B cell (primary cell): Measurements from ENCODE around the gene RBM38. TPM values are rescaled to one million over a fixed set of nuclear protein-coding genes. Genes with fewer than 3 reads are reported as not detected.
"Not testable (repeated sequence)": the region's sequence is repeated elsewhere in the genome, so short reads cannot be mapped to it uniquely, and the experiment has no call there.

Experiments used
- ATAC-seq: fragments of 200-7000 bp; cut with Tn5 transposase; one replicate; pipeline ENCODE4 v1.10.0; 2021; ENCODE audit warnings: low read depth, mild to moderate bottlenecking, moderate number of reproducible peaks, moderate library complexity
- CTCF ChIA-PET: fragments of 350-600 bp; sonication (Branson Sonifier 250); formaldehyde crosslinking; loops from one replicate; lab custom pipeline; 2021; ENCODE audit warnings: antibody characterized with exemption, inconsistent platforms; lab: Charles Lee
- POLR2A ChIA-PET: fragments of 350-600 bp; sonication (Branson Sonifier 250); formaldehyde crosslinking; loops from one replicate; lab custom pipeline; 2021; ENCODE audit warnings: antibody characterized with exemption; lab: Charles Lee
- DNase-seq: peaks from one replicate; pipeline ENCODE4 v3.0.0; 2013
- H2AFZ ChIP-seq: 2 replicates; pipeline ENCODE4 v1.6.1; 2012; ENCODE audit warnings: mild to moderate bottlenecking, low read depth, low read length; ENCODE audit not compliant: insufficient read depth, poor library complexity, severe bottlenecking
- H3K27ac ChIP-seq, 2 donors: 1 replicate in 1 of 2; 2 replicates in 1 of 2; pipeline ENCODE4 v1.5.1; 2012 to 2013; ENCODE audit warnings: low read length in 2 of 2, mild to moderate bottlenecking in 2 of 2, moderate library complexity in 1 of 2
- H3K27me3 ChIP-seq, 4 experiments: fragments of 200-600 bp in 1 of 4; sonication (generic) in 1 of 4; replicated peaks in 1 of 4; 1 replicate in 2 of 4; 2 replicates in 2 of 4; pipeline versions ENCODE4 v1.6.1 to v1.7.0; 2013 to 2016; ENCODE audit warnings: low read length in 3 of 4, mild to moderate bottlenecking in 2 of 4, mixed read lengths in 1 of 4, moderate library complexity in 1 of 4; ENCODE audit not compliant: insufficient read depth in 4 of 4, control insufficient read depth in 3 of 4; ENCODE audit errors: control extremely low read depth in 1 of 4
- H3K36me3 ChIP-seq, 2 experiments: replicated peaks in 1 of 2; 1 replicate in 1 of 2; 2 replicates in 1 of 2; pipeline versions ENCODE4 v1.6.1 to v1.7.1; 2013; ENCODE audit warnings: low read length in 1 of 2; ENCODE audit not compliant: insufficient read depth in 2 of 2, control insufficient read depth in 1 of 2; ENCODE audit errors: control extremely low read depth in 1 of 2, extremely low read depth in 1 of 2
- H3K4me1 ChIP-seq, 2 donors: fragments of 200-600 bp in 1 of 2; sonication (generic) in 1 of 2; 1 replicate in 1 of 2; 2 replicates in 1 of 2; pipeline versions ENCODE4 v1.5.1 to v1.6.1; 2013 to 2017; ENCODE audit warnings: low read length in 2 of 2; ENCODE audit not compliant: control insufficient read depth in 2 of 2, insufficient read depth in 2 of 2
- H3K4me2 ChIP-seq: replicated peaks from 2 replicates; pipeline ENCODE3; 2012; ENCODE audit warnings: mild to moderate bottlenecking, low read depth, low read length; ENCODE audit not compliant: poor library complexity, severe bottlenecking
- H3K4me3 ChIP-seq, 5 experiments: fragments of 200-600 bp in 1 of 5; sonication (generic) in 1 of 5; 1 replicate in 3 of 5; 2 replicates in 2 of 5; pipeline versions ENCODE4 v1.5.1 to v1.7.0; 2011 to 2016; ENCODE audit warnings: low read length in 4 of 5, mild to moderate bottlenecking in 4 of 5, low read depth in 2 of 5, control low read depth in 1 of 5, moderate library complexity in 1 of 5; ENCODE audit not compliant: insufficient read depth in 1 of 5; ENCODE audit errors: control extremely low read depth in 1 of 5, extremely low read depth in 1 of 5
- H3K79me2 ChIP-seq: fragments of 200-600 bp; sonication (generic); one replicate; pipeline ENCODE4 v1.6.0; 2016; ENCODE audit warnings: low read length; ENCODE audit not compliant: control insufficient read depth, insufficient read depth
- H3K9ac ChIP-seq: fragments of 200-600 bp; sonication (generic); 2 replicates; pipeline ENCODE4 v1.6.1; 2017; ENCODE audit warnings: mild to moderate bottlenecking, low read length, moderate library complexity
- H3K9me3 ChIP-seq, 3 donors: one replicate each; pipeline versions ENCODE4 v1.6.1 to v1.7.1; 2013; ENCODE audit warnings: low read length in 2 of 3; ENCODE audit not compliant: control insufficient read depth in 2 of 3, insufficient read depth in 1 of 3; ENCODE audit errors: control extremely low read depth in 1 of 3
- H4K20me1 ChIP-seq: 2 replicates; pipeline ENCODE4 v1.6.0; 2012; ENCODE audit warnings: mild to moderate bottlenecking, low read length; ENCODE audit not compliant: insufficient read depth, control insufficient read depth, poor library complexity, severe bottlenecking
- H3K27ac Mint-ChIP-seq: one replicate; pipeline ENCODE4 v1.8.0; 2021; ENCODE audit warnings: mixed read lengths
- H3K27me3 Mint-ChIP-seq: one replicate; pipeline ENCODE4 v1.8.0; 2021; ENCODE audit warnings: mixed read lengths
- H3K4me1 Mint-ChIP-seq: one replicate; pipeline ENCODE4 v1.8.0; 2021; ENCODE audit warnings: mixed read lengths
- H3K4me3 Mint-ChIP-seq: one replicate; pipeline ENCODE4 v1.8.0; 2021; ENCODE audit warnings: mixed read lengths
- H3K9me3 Mint-ChIP-seq: one replicate; pipeline ENCODE4 v1.8.0; 2022; ENCODE audit warnings: mixed read lengths; ENCODE audit not compliant: insufficient read depth
- EZH2 ChIP-seq: IDR thresholded peaks from 2 replicates; pipeline ENCODE4 v1.6.1; 2012; ENCODE audit warnings: borderline replicate concordance, low read depth, mild to moderate bottlenecking, moderate library complexity, low read length; ENCODE audit not compliant: insufficient read depth, poor library complexity, severe bottlenecking
- WGBS: methylation state at CpG from one replicate; pipeline ENCODE4 v1.1.5; 2013; ENCODE audit warnings: missing lambda C conversion rate; ENCODE audit not compliant: insufficient coverage; 5-methylcytosine and 5-hydroxymethylcytosine counted together
- intact Hi-C: fragments of 100-400 bp; cut with micrococcal nuclease; formaldehyde crosslinking; loops from one replicate; pipeline ENCODE4 v1.10.0; 2022
- polyA plus RNA-seq: library from polyadenylated mRNA; depleted of rRNA; stranded (reverse); fragments of >200 nt; gene quantifications from 2 replicates; pipeline ENCODE4 v1.2.3, GENCODE V29; 2012
- total RNA-seq, 2 donors: library from RNA; stranded (reverse); fragments of 120-200 nt in 1 of 2; gene quantifications; 1 replicate in 1 of 2; 2 replicates in 1 of 2; pipeline versions ENCODE4 v1.2.3 to v1.2.4, GENCODE V29; 2013 to 2022
- TF ChIP-seq, protein P1 (sequence below): fragments of 200-600 bp; IDR thresholded peaks from one replicate; pipeline ENCODE4 v1.8.0; 2022; ENCODE audit warnings: antibody characterized with exemption, mild to moderate bottlenecking

Gene RBM38
- total and polyA plus RNA-seq, 2 donors (not counting 1 experiment from before 2014, with no cell fraction given), result 198 to 225 TPM

DNA sequence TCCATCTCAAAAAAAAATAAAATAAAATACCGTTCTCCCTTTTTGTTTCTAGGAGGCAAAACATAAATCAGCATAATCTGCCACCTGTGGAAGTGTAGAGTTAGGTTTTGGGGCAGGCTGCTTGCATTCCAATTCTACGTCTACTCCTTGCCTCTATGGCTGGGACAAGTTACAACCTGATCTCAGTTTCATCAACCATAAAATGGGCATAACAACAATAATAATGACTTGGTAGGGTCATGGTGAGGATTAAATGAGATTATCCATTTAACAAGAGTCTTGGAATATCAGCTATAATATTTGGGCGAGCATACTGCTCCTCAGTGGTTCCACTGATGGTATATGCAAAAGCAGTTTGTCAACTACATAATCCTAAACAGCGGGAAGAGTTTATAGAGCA lies 43.8 kb upstream of the RBM38 start:
- no peak for TF ChIP-seq EZH2
- TF ChIP-seq, protein P1, sequence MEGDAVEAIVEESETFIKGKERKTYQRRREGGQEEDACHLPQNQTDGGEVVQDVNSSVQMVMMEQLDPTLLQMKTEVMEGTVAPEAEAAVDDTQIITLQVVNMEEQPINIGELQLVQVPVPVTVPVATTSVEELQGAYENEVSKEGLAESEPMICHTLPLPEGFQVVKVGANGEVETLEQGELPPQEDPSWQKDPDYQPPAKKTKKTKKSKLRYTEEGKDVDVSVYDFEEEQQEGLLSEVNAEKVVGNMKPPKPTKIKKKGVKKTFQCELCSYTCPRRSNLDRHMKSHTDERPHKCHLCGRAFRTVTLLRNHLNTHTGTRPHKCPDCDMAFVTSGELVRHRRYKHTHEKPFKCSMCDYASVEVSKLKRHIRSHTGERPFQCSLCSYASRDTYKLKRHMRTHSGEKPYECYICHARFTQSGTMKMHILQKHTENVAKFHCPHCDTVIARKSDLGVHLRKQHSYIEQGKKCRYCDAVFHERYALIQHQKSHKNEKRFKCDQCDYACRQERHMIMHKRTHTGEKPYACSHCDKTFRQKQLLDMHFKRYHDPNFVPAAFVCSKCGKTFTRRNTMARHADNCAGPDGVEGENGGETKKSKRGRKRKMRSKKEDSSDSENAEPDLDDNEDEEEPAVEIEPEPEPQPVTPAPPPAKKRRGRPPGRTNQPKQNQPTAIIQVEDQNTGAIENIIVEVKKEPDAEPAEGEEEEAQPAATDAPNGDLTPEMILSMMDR, result no peak
- H3K4me1 Mint-ChIP-seq, result peaks cover 12% of the 10 kb centered on the region

DNA sequence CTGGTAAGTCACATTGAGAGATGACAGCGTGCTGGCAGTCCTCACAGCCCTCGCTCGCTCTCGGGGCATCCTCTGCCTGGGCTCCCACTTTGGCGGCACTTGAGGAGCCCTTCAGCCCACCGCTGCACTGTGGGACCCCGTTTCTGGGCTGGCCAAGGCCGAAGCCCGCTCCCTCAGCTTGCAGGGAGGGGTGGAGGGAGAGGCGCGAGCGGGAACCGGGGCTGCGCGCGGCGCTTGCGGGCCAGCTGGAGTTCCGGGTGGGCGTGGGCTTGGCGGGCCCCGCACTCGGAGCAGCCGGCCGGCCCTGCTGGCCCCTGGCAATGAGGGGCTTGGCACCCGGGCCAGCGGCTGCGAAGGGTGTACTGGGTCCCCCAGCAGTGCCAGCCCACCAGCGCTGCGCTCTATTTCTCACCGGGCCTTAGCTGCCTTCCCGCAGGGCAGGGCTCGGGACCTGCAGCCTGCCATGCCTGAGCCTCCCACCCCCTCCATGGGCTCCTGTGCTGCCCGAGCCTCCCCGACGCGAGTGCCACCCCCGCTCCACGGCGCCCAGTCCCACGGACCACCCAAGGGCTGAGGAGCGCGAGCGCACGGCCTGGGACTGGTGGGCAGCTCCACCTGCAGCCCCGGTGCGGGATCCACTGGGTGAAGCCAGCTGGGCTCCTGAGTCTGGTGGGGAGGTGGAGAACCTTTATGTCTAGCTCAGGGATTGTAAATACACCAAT lies 42.8 kb upstream of the RBM38 start:
- H3K27me3 ChIP-seq, H3K4me2 ChIP-seq, DNase-seq, H3K4me3 Mint-ChIP-seq, H3K4me3 ChIP-seq, H3K27me3 Mint-ChIP-seq, H3K9me3 Mint-ChIP-seq, H3K9me3 ChIP-seq, H3K36me3 ChIP-seq, ATAC-seq, intact Hi-C loops, H2AFZ ChIP-seq, H3K27ac ChIP-seq, H3K27ac Mint-ChIP-seq, H3K9ac ChIP-seq: not testable (repeated sequence)
- Histone ChIP-seq H3K79me2 (peaks cover 23% of the 10 kb centered on the region), H3K4me1 (peaks cover 9 to 18% of the 10 kb centered on the region in 2 donors), H4K20me1 (peaks cover 19% of the 10 kb centered on the region)
- CTCF ChIA-PET, result interaction anchor here (1.0 to 2.1 kb wide), 4 partner anchors 11 to 154 kb away, joined by 3 to 6 read pairs (median 3); no protein-coding TSS in a partner anchor
- WGBS, result 81% methylated on average over 30 of the region's 47 CpGs
- POLR2A ChIA-PET, result interaction anchor here (1.6 kb wide), 1 partner anchor 41 kb away, joined by 3 read pairs; no protein-coding TSS in a partner anchor
- peaks cover 19% of the 10 kb centered on the region for H3K4me1 Mint-ChIP-seq

More for the DNA sequence above, 43.8 kb upstream of the RBM38 start:
- Histone ChIP-seq H3K79me2 (peaks cover 14% of the 10 kb centered on the region), H3K9ac (no peak overlapping the region), H3K36me3 (no peaks in the 10 kb centered on the region), H3K4me3 (no peak overlapping the region), H2AFZ (no peak overlapping the region), H3K27me3 (peaks cover 0 to 6% (median 0%) of the 10 kb centered on the region in 4 experiments), H3K27ac (no peak overlapping the region), H4K20me1 (peaks cover 9% of the 10 kb centered on the region), H3K4me2 (no peak overlapping the region), H3K9me3 (no peaks in the 10 kb centered on the region), H3K4me1 (peaks cover 8 to 14% of the 10 kb centered on the region in 2 donors)
- ATAC-seq, result no peak
- WGBS, result no CpG with 5 or more reads among the region's 4 CpGs
- intact Hi-C loops, result no loop called here
- ChIA-PET CTCF (interaction anchor here (0.6 to 2.6 kb wide), 9 partner anchors 9 to 797 kb away, joined by 3 to 17 read pairs (median 4); no protein-coding TSS in a partner anchor), POLR2A (no interaction called here)
- Mint-ChIP-seq H3K9me3 (no peaks in the 10 kb centered on the region), H3K27ac (no peak overlapping the region), H3K4me3 (no peak overlapping the region), H3K27me3 (peaks cover 12% of the 10 kb centered on the region)
- DNase-seq, result no peak

DNA sequence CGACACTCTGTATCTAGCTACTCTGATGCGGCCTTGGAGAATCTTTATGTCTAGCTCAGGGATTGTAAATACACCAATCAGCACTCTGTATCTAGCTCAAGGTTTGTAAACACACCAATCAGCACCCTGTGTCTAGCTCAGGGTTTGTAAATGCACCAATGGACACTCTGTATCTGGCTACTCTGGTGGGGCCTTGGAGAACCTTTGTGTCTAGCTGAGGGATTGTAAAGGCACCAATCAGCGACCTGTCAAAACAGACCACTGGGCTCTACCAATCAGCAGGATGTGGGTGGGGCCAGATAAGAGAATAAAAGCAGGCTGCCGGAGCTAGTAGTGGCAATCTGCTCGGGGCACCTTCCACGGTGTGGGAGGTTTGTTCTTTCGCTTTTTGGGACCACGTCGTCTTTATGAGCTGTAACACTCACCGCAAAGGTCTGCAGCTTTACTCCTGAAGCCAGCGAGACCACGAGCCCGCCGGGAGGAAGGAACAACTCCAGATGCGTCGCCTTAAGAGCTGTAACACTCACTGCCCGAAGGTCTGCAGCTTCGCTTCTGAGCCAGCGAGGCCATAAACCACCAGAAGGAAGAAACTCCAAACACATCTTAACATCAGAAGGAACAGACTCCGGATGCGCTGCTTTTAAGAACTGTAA lies 42.1 kb upstream of the RBM38 start:
- intact Hi-C loops, H3K27ac ChIP-seq, H3K27me3 ChIP-seq, H3K4me3 Mint-ChIP-seq, DNase-seq, ATAC-seq, H3K9me3 ChIP-seq, H3K4me2 ChIP-seq, H3K9ac ChIP-seq, H3K4me3 ChIP-seq, H3K27me3 Mint-ChIP-seq, H3K9me3 Mint-ChIP-seq: not testable (repeated sequence)
- Mint-ChIP-seq H3K4me1 (peaks cover 21% of the 10 kb centered on the region), H3K27ac (peak overlapping the region; percentile 38)
- H2AFZ ChIP-seq, result peak overlapping the region; percentile 52
- WGBS, result 82% methylated on average over 18 of the region's 21 CpGs
- ChIA-PET POLR2A (interaction anchor here (1.6 kb wide), 1 partner anchor 40 kb away, joined by 3 read pairs; no protein-coding TSS in a partner anchor), CTCF (interaction anchor here (0.7 to 1.4 kb wide), 8 partner anchors 9 to 798 kb away, joined by 3 to 4 read pairs (median 4); no protein-coding TSS in a partner anchor)
- peaks cover 9 to 18% of the 10 kb centered on the region in 2 donors for H3K4me1 ChIP-seq
- H3K36me3 ChIP-seq, result peaks cover 3 to 14% of the 10 kb centered on the region in 2 experiments
- peaks cover 30% of the 10 kb centered on the region for H3K79me2 ChIP-seq
- peaks cover 25% of the 10 kb centered on the region for H4K20me1 ChIP-seq
